Measurements from ENCODE around the gene CUX1.

GRCh38 chr7:101778026-101778580, 39.3 kb upstream of the CUX1 start:
- TF ChIP-seq, protein P1, sequence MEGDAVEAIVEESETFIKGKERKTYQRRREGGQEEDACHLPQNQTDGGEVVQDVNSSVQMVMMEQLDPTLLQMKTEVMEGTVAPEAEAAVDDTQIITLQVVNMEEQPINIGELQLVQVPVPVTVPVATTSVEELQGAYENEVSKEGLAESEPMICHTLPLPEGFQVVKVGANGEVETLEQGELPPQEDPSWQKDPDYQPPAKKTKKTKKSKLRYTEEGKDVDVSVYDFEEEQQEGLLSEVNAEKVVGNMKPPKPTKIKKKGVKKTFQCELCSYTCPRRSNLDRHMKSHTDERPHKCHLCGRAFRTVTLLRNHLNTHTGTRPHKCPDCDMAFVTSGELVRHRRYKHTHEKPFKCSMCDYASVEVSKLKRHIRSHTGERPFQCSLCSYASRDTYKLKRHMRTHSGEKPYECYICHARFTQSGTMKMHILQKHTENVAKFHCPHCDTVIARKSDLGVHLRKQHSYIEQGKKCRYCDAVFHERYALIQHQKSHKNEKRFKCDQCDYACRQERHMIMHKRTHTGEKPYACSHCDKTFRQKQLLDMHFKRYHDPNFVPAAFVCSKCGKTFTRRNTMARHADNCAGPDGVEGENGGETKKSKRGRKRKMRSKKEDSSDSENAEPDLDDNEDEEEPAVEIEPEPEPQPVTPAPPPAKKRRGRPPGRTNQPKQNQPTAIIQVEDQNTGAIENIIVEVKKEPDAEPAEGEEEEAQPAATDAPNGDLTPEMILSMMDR (IDR thresholded peaks at IDR 0.05), result no peak
- no peak for TF ChIP-seq POLR2A (IDR thresholded peaks at IDR 0.05)

All from esophagus squamous epithelium (tissue), 4 donors.